NCI-H748 treated with DMSO at 0.1 percent for 48 hours (cell line): ENCODE measurements around the gene SNCG.
"Not testable (repeated sequence)": the region's sequence is repeated elsewhere in the genome, so short reads cannot be mapped to it uniquely, and the experiment has no call there.

Experiments
- DNase-seq: peaks from one replicate; lab custom pipeline; 2025; lab: John Stamatoyannopoulos, UW

Gene SNCG

GRCh38 chr10:86945361-86946212, 12.8 kb upstream of the SNCG start:
- DNase-seq, result no peak

DNA sequence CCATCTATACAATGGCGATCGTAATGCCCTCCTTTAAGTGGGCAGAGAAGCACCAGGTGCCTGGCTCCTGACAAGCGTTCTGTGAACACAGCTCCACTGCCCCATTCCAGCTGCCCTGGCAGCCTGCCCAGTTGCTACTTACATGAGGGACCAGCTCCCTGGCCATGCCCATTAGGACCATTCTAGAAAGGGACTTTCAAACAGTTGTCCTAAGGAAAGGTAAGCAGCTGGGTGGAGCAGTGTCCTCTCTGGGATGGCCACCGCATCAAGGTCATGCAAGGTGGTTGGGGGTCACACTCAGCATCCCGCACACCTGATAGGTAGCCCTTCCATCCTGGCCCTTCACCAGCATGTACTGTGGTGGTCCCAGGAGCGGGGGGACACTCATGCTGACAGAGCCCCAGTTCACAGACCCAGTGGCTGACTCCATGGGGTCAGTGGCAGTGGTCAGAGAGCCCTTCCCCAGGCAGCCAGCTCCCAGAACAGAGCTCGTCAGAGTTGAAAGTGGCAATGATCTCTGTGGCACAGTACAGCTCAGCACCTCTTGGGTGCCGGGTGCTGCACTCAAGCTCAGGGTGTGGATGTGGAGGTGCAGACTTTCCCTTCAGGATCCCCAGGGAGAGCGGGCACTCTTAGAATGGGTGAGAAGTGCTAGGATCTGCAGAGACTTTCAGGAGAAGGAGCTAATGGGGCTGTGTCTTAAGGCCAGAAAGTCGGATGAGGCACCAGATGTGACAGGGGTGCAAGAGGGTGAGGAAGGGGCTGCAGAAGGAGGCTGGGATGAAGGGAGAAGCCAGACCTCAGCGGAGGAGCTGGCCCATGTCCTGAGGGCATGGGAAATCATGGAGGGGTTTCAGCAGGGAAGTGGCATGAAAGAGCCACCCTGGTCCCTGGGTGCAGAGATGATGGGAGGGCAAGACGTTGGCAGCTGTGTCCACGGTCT, 11.9 kb upstream of the SNCG start:
- no peak for DNase-seq

DNA sequence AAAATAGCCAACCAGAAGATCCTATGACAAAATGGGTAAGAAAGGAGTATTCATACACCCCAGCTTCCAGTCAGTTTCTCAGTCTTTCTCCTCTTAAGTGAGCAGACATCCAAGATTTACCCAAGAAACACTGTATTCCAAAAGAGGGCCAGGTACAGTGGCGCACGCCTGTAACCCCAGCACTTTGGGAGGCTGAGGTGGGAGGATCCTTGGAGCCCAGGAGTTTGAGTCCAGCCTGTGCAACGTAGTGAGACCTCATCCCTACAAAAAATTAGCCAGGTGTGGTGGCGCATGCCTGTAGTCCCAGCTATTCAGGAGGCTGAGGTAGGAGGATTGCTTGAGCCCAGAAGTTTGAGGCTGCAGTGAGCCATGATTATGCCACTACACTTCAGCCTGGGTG, 10.6 kb upstream of the SNCG start:
- DNase-seq, result not testable (repeated sequence)

DNA sequence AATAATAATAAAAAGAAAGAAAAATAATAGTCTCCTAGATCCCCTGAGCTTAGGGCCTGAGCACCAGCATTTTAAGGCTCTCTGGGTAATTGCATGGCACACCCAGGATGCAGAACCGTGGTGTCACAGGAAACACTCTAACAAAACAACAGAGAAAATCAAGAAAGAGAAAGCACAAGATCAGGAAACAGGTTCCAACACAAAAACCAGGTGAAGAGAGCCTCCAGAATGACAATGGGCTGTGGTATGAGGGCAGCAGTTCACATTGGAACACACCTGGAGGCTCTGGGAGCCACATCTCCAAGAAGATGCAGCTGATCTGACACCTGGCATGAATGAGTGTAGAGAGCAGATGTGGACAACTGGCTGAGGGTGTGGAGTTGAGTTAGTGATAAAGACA, 8.1 kb upstream of the SNCG start:
- DNase-seq, result no peak

GRCh38 chr10:86951184-86951761, 7.1 kb upstream of the SNCG start:
- DNase-seq, result no peak

- no peak for DNase-seq
Measured at GRCh38 chr10:86952106-86952505, 6.3 kb upstream of the SNCG start.

GRCh38 chr10:86952697-86953096, 5.7 kb upstream of the SNCG start:
- DNase-seq, result not testable (repeated sequence)

DNA sequence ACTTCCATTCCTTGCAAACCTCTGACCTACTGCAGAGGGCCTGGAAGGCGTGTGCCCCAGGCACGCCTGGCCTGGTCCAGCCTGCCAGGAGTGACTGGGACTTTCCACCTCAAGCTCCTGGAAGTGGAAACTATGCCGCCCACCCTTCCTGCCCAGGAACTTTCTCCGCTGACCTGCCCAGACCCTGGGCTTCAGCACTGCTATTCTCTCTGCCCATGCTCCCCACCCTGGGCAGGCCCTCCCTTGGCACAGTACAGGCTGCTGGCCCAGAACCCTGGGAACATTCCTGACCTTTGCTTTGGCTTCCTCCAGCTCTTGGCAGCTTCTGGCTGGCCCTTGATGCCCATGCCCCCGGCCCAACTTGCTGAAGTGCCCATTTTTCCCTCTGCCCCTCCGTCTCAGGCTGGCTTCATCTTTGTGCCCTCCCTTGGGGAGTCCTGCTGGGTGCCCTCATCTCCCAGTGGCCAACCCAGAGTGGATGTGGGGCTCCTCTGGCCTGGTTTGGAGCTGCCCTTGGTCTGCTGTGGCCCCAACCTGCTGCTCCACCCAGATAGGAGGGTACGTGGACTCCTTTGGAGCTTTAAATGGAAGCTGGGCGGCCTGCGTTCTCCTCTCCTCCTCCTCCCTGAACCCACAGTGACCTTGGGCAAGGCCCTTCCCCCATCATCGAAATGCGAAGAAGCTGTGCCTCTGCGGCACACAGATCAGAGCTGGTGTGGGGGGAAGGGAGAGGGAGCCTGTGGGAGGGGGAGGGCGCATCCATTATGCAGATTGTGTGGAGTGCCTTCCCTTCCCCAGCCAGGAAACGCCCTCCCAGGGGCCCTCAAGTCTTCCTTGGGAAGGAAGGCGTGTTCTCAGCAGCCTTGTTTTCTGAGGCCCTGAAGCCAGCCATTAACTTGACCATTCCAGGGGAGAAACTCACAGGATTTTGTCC, 4.4 kb upstream of the SNCG start:
- DNase-seq, result no peak

DNA sequence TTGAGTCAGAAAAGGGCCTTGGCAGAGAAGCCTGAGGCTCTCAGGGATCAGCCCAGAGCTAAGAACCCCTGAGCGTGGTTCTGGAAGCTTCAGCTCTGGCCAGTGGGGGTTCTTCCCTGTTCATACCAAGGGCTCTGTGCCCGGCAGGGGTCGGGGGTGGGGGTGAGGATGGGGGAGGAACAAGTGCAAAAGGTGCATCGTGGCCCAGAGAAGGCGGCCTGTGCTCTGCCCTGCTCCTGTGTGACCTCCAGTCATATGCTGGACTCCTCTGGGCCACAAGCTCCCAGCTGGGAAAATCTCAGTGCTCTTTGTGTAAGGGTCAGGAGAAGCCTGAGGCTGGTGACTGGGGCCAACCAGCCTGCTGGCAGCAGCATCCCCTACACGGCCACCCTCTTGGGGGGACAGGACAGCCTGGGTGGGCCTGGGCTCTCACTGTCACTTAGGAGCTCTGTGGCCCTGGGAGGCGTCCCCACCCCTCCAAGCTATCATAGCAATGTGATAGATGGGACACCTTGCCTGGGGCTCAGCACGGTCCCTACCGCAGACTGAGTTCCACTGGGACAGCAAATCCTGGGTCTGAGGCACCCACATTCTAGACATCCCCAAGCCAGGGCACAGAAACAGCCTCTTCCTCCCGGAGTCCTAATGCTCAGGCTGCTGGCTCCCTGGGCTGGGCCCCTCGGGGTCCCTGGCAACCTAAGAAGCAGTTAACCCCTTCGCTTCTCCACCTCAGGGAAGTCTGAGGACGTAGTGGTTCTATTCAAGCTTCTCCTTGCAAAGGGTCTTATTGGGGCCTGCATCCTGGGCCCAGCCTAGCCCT, 3.5 kb upstream of the SNCG start:
- no peak for DNase-seq

DNA sequence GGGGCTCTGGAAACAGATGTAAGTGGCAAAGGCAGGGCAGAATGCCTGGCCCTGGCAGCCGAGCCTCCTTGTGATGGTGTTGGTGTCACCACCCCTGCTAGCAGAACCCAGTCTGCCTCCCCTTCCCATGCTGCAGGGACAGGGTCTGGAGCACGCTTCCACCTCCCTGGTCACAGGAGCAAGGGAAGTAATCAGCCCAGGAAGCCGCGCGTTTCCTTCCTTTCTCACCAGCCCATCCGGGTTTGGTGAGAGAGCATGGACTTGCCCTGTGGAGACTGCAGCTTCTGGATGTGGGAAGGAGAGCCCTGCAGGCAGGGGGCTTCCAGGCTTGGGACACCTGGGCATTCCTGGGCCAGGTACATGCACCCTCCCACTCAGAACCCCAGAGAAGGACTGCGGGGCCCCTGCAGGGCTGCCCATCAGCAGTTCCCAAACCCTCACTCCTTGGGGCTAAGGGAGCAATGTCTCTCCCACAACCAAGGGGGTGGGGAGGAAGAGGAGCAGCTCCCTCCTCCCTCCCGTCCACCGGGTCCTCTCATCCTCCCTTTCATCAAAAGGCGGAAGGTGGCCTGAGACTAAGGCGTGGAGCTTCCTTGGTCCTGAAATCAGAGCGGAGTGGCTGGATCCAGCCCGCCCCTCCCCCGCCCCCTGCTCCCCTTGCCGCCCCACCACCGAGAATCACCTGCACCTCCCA, 2.8 kb upstream of the SNCG start:
- DNase-seq, result no peak

DNA sequence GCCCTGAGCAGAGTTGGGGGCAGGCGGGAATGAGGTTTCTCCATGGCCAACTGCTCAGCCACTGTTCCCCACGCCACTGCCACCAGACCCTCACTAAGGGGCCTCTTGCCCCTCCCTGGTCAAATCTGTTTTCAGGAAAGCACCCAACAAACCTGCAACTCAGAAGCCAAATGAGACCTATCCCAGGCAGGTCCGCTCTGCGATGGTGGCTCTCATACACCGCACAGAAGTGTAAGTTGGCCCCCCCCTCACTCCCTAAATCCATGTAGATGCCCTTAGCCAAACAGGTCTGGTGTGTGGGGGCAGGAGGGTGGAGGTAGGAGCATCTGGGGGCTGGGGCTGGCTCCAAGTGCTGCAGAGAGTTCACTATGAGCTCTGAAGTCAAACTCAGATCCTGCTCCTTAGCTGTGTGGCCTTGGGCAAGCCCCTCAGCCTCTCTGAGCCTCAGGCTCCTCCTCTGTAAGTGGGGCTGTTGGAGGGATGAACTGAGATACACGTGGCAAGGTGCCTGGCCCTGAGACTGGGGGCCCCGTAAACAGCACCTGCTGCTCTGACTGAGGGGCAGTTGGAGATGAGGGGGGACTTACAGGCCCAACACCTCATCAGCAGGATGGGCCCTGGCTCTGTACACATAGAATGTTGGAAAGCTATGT, 2.1 kb upstream of the SNCG start:
- DNase-seq, result no peak

DNA sequence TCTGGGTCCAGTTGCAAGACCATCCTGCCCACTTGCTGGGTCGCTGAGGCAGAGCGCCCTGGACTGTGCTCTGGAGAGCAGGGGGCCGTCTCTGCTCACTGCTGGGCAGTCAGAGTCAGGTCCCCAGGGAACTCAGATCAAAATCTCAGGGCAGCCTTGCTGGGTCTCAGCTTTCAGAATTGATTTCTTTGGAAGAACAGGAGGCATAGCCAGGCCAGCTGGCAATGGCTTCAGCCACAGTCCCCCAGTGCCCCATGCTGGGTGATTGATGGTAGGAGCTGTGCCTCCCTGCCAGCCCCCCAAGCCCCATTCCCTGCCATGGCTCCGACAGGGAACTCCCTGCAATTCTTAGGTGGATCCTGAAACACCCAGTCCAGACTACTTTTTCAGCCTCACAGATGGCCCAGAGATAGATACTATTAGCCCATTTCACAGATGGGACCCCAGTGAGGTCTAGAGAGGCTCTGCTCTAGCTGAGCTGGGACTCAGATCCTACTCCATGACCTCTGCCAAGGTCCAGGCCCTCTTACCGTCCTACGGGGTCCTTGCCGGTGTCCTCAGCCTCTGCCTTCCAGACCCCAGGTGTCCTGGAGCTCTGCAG, 1.5 kb upstream of the SNCG start:
- DNase-seq, result no peak

DNA sequence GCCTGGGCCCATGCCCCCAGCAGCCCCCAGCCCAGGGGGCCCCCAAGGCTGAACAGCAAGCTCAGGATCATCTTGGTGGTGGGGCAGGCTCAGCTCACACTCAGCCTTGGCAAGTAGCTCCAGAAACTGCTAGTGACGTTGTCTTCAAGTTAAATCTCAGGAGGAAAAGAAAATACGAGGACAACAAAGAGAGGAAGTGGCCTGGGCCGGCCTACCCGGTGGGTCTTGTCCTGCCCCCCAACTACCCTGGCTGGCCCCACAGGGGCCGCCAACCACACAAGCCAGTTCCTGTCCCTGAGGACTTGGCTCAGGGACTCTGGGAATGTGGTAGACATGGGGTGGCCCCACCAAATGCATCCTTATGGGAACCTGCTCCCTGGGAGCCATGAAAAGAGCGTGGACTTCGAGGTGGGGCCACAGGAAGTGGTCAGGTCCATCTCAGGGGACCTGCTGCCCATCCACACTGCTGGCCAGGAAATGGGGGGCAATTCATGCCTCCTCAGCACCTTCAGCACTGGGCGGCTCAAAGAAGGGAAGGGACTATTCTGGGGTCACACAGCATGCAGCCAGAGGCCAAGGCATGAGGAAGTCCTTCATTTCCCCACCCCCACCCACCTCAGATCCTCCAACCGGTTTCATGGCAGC, 806 bp upstream of the SNCG start, which contains the start of gene MMRN2:
Gene MMRN2 (minus strand): TSS at position 145 of the 645 bp plus-strand sequence. CDS start 74 bp downstream, at position 71.
- no peak for DNase-seq

- DNase-seq, result no peak
Measured at GRCh38 chr10:86958901-86959736, 720 bp downstream of the SNCG start.

DNA sequence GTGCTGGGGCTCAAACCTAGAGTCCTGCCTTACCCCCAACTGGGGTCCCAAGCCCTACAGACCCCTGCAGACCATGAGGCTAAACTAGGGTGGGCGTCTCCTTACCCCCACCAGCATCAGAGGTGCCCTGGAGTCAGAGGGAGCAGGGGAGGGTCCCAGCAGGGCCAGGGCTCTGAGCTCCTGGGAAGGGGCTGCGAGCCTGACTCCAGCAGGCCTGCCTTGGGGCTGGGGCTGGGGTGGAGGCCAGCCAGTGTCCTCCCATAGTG, 1.3 kb downstream of the SNCG start:
- DNase-seq, result no peak

DNA sequence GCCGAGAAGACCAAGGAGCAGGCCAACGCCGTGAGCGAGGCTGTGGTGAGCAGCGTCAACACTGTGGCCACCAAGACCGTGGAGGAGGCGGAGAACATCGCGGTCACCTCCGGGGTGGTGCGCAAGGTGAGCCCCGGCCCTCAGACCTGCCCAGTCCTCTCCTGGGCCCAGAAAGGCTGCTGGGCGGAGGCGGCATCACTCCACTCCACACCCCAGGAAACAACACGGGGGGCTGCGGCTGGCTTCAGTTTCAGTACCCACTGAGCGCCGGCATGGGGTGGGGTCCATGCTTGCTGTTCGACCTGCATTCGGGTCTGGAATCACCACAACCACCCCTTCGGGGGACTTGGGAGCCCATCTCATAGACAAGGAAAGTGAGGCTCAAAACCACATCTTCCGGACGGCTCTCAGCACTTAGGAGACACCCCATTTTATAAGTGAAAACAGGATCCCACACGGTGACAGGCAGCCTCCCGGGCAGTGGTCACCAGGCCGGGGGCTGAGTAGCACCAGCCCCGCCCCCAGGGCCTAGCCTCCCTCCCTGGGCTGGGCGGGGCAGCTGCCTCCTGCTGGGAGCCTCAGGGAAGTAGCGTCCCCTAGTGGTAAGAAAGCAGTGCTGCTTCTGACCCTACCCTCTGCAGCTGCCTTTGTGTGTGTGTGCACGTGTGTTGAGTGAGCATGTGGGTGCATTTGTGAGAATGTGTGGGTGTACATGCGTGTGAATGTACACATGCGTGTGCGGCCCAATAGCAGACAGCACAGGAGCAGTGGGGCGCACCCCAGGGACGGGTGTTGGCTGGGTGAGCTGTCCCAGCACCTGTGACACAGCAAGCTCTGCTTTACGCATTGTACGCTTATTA, 1.8 kb downstream of the SNCG start:
- no peak for DNase-seq
